Thymus (tissue), 14 donors: ENCODE data around the gene SPATA18. TPM values are rescaled to one million over a fixed set of nuclear protein-coding genes. Genes with fewer than 3 reads are reported as not detected.

Experiments used
- DNase-seq, 9 donors: peaks; one replicate each; pipeline ENCODE4 v3.0.0-alpha.2; 2013; ENCODE audit warnings: low spot score in 9 of 9, low read depth in 6 of 9, missing footprints in 1 of 9
- H3K27ac ChIP-seq, 2 donors: one replicate each; pipeline ENCODE4 v1.5.1; 2013; ENCODE audit warnings: control low read depth in 1 of 2, low read depth in 1 of 2, low read length in 1 of 2, mild to moderate bottlenecking in 1 of 2, moderate library complexity in 1 of 2
- H3K27me3 ChIP-seq, 2 donors: one replicate each; pipeline ENCODE4 v1.5.1; 2013; ENCODE audit warnings: low read length in 1 of 2; ENCODE audit not compliant: control insufficient read depth in 2 of 2, insufficient read depth in 1 of 2
- H3K36me3 ChIP-seq, 2 donors: one replicate each; pipeline ENCODE4 v1.5.1; 2013; ENCODE audit warnings: low read length in 1 of 2, mild to moderate bottlenecking in 1 of 2, moderate library complexity in 1 of 2; ENCODE audit not compliant: control insufficient read depth in 2 of 2, insufficient read depth in 2 of 2
- H3K4me1 ChIP-seq, 2 donors: one replicate each; pipeline ENCODE4 v1.5.1; 2013; ENCODE audit warnings: low read length in 2 of 2; ENCODE audit not compliant: control insufficient read depth in 2 of 2, insufficient read depth in 2 of 2
- H3K4me3 ChIP-seq, 2 donors: one replicate each; pipeline ENCODE4 v1.5.1; 2013; ENCODE audit warnings: low read length in 2 of 2, control low read depth in 1 of 2, mild to moderate bottlenecking in 1 of 2
- H3K9me3 ChIP-seq, 2 donors: one replicate each; pipeline ENCODE4 v1.5.1; 2013; ENCODE audit warnings: low read length in 1 of 2, mild to moderate bottlenecking in 1 of 2; ENCODE audit not compliant: control insufficient read depth in 2 of 2, insufficient read depth in 1 of 2
- WGBS: extraction: QIAGEN DNeasy Blood & Tissue Kit; methylation state at CpG from one replicate; pipeline ENCODE4 v1.1.7; 2013; 5-methylcytosine and 5-hydroxymethylcytosine counted together
- long read RNA-seq, 10 donors: transcript quantifications; one replicate each; lab custom pipeline, GENCODE V29; 2026
- polyA plus RNA-seq: library from polyadenylated mRNA; stranded (reverse); fragments of 200-250 nt; gene quantifications from one replicate; pipeline ENCODE4 v1.2.3, GENCODE V29; 2013
- total RNA-seq: library from RNA; stranded (reverse); fragments of 120-200 nt; gene quantifications from one replicate; pipeline ENCODE4 v1.2.4, GENCODE V29; 2013
- donor health status: healthy.

Gene SPATA18
- total RNA-seq (1.6 TPM), polyA plus RNA-seq (3.1 TPM)
- long read RNA-seq, donor 1, result 0 reads
- long read RNA-seq, donor 2, result 0 reads
- long read RNA-seq, donor 3, result 0 reads
- long read RNA-seq, donor 4, result 0 reads
- long read RNA-seq, donor 5, full-length matches to known transcripts, result 1 of 1 reads
- long read RNA-seq, donor 5, partial matches to known transcripts, result 0 of 1 reads
- long read RNA-seq, donor 5, other reads (novel, unspliced or antisense), result 0 of 1 reads
- long read RNA-seq, donor 6, result 0 reads
- long read RNA-seq, donor 7, result 0 reads
- long read RNA-seq, donor 8, result 0 reads
- long read RNA-seq, donor 9, result 0 reads
- long read RNA-seq, donor 10, result 0 reads

GRCh38 chr4:52051213-52051614 is at the start of gene SPATA18:
Gene SPATA18 (plus strand): TSS chr4:52051304. CDS start chr4:52051705, 401 bp downstream.
- Histone ChIP-seq H3K27me3 (peaks cover 27 to 44% of the 10 kb centered on the region in 2 donors), H3K9me3 (peaks cover 0 to 3% of the 10 kb centered on the region in 2 donors), H3K36me3 (no peaks in the 10 kb centered on the region), H3K27ac (peak within 1 kb of the TSS; percentile 51 to 60), H3K4me3 (peak within 1 kb of the TSS; percentile 35), H3K4me1 (no peaks in the 10 kb centered on the region)
- WGBS, result 1% methylated on average over 44 of the region's 44 CpGs
- no peak for DNase-seq

- Histone ChIP-seq H3K4me1 (no peaks in the 10 kb centered on the region), H3K27me3 (no peaks in the 10 kb centered on the region), H3K4me3 (no peak overlapping the region), H3K9me3 (no peaks in the 10 kb centered on the region), H3K27ac (no peak overlapping the region), H3K36me3 (no peaks in the 10 kb centered on the region)
- no peak for DNase-seq
- WGBS, result 94% methylated on average over 2 of the region's 2 CpGs
Observed at GRCh38 chr4:52001616-52002015, 49.5 kb upstream of the SPATA18 start.

- Histone ChIP-seq H3K4me1 (no peaks in the 10 kb centered on the region), H3K9me3 (no peaks in the 10 kb centered on the region), H3K4me3 (no peak overlapping the region), H3K36me3 (no peaks in the 10 kb centered on the region), H3K27ac (no peak overlapping the region), H3K27me3 (no peaks in the 10 kb centered on the region)
- no peak for DNase-seq
Observed at GRCh38 chr4:52004414-52004813, 46.7 kb upstream of the SPATA18 start.

GRCh38 chr4:52005604-52006273 is 45.4 kb upstream of the SPATA18 start:
- Histone ChIP-seq H3K4me3 (no peak overlapping the region), H3K27me3 (no peaks in the 10 kb centered on the region), H3K36me3 (no peaks in the 10 kb centered on the region), H3K9me3 (no peaks in the 10 kb centered on the region), H3K4me1 (no peaks in the 10 kb centered on the region), H3K27ac (no peak overlapping the region)
- 98% methylated on average over 1 of the region's 2 CpGs for WGBS
- DNase-seq, result no peak

- Histone ChIP-seq H3K4me1 (no peaks in the 10 kb centered on the region), H3K27me3 (no peaks in the 10 kb centered on the region), H3K4me3 (no peak overlapping the region), H3K9me3 (no peaks in the 10 kb centered on the region), H3K27ac (no peak overlapping the region), H3K36me3 (no peaks in the 10 kb centered on the region)
- no peak for DNase-seq
- 98% methylated on average over 4 of the region's 4 CpGs for WGBS
Observed at GRCh38 chr4:52006887-52007286, 44.2 kb upstream of the SPATA18 start.

GRCh38 chr4:52010986-52011385 is 40.1 kb upstream of the SPATA18 start:
- 95% methylated on average over 2 of the region's 2 CpGs for WGBS
- no peaks in the 10 kb centered on the region for H3K9me3 ChIP-seq

GRCh38 chr4:52012651-52013050 is 38.5 kb upstream of the SPATA18 start:
- Histone ChIP-seq H3K27me3 (no peaks in the 10 kb centered on the region), H3K4me1 (no peaks in the 10 kb centered on the region), H3K4me3 (no peak overlapping the region), H3K27ac (no peak overlapping the region), H3K36me3 (no peaks in the 10 kb centered on the region), H3K9me3 (no peaks in the 10 kb centered on the region)
- WGBS, result 95% methylated on average over 1 of the region's 1 CpG
- DNase-seq, result no peak

More at GRCh38 chr4:52010986-52011385, 40.1 kb upstream of the SPATA18 start:
- H3K4me3 ChIP-seq, result no peak overlapping the region
- H3K27ac ChIP-seq, result no peak overlapping the region
- no peak for DNase-seq
- H3K27me3 ChIP-seq, result no peaks in the 10 kb centered on the region
- no peaks in the 10 kb centered on the region for H3K36me3 ChIP-seq
- H3K4me1 ChIP-seq, result no peaks in the 10 kb centered on the region

GRCh38 chr4:52014903-52015302 is 36.2 kb upstream of the SPATA18 start:
- 17% methylated on average over 1 of the region's 1 CpG for WGBS
- no peak for DNase-seq
- no peaks in the 10 kb centered on the region for H3K27me3 ChIP-seq
- no peaks in the 10 kb centered on the region for H3K36me3 ChIP-seq
- no peaks in the 10 kb centered on the region for H3K4me1 ChIP-seq
- H3K27ac ChIP-seq, result no peak overlapping the region
- H3K9me3 ChIP-seq, result no peaks in the 10 kb centered on the region
- H3K4me3 ChIP-seq, result no peak overlapping the region

- no peak overlapping the region for H3K27ac ChIP-seq
- 69% methylated on average over 7 of the region's 7 CpGs for WGBS
- no peaks in the 10 kb centered on the region for H3K27me3 ChIP-seq
- H3K4me1 ChIP-seq, result no peaks in the 10 kb centered on the region
- H3K36me3 ChIP-seq, result no peaks in the 10 kb centered on the region
- DNase-seq, result no peak
- H3K4me3 ChIP-seq, result no peak overlapping the region
- H3K9me3 ChIP-seq, result no peaks in the 10 kb centered on the region
Observed at GRCh38 chr4:52015366-52015765, 35.7 kb upstream of the SPATA18 start.
